HUES6 (cell line): Measurements from ENCODE around the gene ST7.

Experiments used
- H3K27ac ChIP-seq: 2 replicates; pipeline ENCODE4 v1.7.0; 2013; ENCODE audit warnings: low read depth, mild to moderate bottlenecking, low read length, inconsistent platforms
- H3K27me3 ChIP-seq: 2 replicates; pipeline ENCODE4 v1.6.1; 2013; ENCODE audit warnings: low read length; ENCODE audit not compliant: control insufficient read depth, insufficient read depth
- H3K36me3 ChIP-seq: 2 replicates; pipeline ENCODE4 v1.6.1; 2013; ENCODE audit warnings: low read length; ENCODE audit not compliant: control insufficient read depth, insufficient read depth
- H3K4me1 ChIP-seq: 2 replicates; pipeline ENCODE4 v1.6.1; 2013; ENCODE audit warnings: low read length; ENCODE audit not compliant: control insufficient read depth, insufficient read depth
- H3K4me3 ChIP-seq: 2 replicates; pipeline ENCODE4 v1.5.1; 2013; ENCODE audit warnings: low read depth, low read length
- H3K9ac ChIP-seq: one replicate; pipeline ENCODE4 v1.6.1; 2013; ENCODE audit warnings: mild to moderate bottlenecking, low read length
- H3K9me3 ChIP-seq: 2 replicates; pipeline ENCODE4 v1.6.1; 2013; ENCODE audit warnings: low read depth, low read length; ENCODE audit not compliant: control insufficient read depth, insufficient read depth

ST7 gene

DNA sequence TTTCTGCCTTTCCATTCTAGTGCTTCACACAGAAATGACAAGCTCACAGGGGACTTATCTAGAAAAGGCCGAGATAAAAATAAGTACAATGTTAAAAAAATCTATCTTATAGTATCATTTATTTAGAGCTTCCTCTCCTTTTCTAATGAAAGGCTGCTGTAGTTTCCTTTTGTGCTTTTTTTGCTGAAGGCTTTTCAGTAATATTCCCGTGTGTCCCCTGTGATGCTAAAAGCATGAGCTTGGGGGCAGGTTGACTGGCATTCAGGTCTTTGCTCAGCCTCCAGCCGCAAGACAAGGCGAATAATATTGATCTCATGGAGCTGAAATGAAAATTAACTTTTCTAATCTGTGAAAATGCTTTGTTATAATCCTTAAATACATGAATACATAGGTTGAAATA is 143.0 kb downstream of the ST7 start:
- H3K27ac ChIP-seq = no peak overlapping the region
- H3K27me3 ChIP-seq = no peaks in the 10 kb centered on the region
- H3K9me3 ChIP-seq = no peaks in the 10 kb centered on the region
- H3K36me3 ChIP-seq = no peaks in the 10 kb centered on the region
- H3K9ac ChIP-seq = no peak overlapping the region
- H3K4me3 ChIP-seq = no peak overlapping the region
- no peaks in the 10 kb centered on the region for H3K4me1 ChIP-seq

DNA sequence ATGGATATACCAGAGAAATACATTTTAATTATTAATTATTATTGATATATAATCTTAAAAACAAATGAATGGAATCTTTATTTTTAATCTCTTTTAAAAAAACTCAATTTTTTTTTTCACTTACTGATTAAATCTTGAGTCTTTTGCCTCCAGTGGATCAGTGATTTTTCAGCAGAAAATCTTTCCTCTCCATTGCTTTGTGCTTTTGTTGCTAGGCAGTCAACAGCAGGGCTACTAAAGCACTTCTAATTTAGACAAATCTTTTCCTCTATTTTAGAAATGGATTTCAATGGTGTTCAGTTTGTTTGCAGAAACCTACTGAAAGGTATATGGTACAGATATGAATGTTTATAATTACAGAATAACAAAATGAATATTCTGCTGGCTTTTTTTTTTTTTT is 143.6 kb downstream of the ST7 start:
- H3K9ac ChIP-seq = no peak overlapping the region
- H3K9me3 ChIP-seq = no peaks in the 10 kb centered on the region
- H3K4me1 ChIP-seq = no peaks in the 10 kb centered on the region
- H3K27ac ChIP-seq = no peak overlapping the region
- no peaks in the 10 kb centered on the region for H3K27me3 ChIP-seq
- no peak overlapping the region for H3K4me3 ChIP-seq
- H3K36me3 ChIP-seq = no peaks in the 10 kb centered on the region

DNA sequence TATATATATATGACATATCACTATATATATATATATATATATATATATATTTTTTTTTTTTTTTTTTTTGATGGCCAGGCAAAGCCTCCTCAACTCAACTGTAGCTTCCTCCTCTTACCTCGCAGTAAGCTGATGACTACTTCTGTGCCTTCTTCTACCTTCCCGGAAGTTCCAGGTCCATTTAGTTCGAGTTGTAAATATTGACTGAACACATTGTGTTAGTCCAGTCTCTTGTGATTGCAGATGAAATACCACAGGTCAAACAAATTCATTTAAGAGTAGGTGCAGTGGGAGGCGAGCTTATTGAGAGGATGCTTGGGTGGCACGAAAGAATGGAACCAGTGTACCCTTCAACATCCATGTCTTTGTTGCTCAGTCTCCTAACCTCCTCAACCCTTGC is 144.6 kb downstream of the ST7 start:
- no peak overlapping the region for H3K9ac ChIP-seq
- no peaks in the 10 kb centered on the region for H3K9me3 ChIP-seq
- no peak overlapping the region for H3K4me3 ChIP-seq
- H3K27ac ChIP-seq = no peak overlapping the region
- H3K4me1 ChIP-seq = no peaks in the 10 kb centered on the region
- H3K36me3 ChIP-seq = no peaks in the 10 kb centered on the region
- H3K27me3 ChIP-seq = no peaks in the 10 kb centered on the region

DNA sequence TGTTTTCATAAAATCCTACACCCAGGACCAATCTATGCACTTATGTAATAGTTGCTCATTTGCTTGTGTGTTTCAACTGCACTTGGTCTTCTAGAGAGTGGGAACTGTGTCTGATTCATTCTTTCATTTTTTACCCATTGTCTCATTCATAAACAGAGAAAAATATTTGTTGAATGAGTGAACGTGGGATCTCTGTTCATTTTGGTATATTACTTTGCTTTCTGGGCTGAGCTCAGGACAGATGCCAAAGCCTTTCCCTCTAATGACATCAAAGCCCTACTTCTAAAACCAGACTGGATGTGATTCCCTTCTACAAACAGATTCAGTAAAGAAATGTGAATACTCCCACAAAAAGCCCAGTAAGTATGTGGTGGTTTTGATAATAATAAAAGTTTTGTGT is 145.2 kb downstream of the ST7 start:
- H3K9ac ChIP-seq = no peak overlapping the region

DNA sequence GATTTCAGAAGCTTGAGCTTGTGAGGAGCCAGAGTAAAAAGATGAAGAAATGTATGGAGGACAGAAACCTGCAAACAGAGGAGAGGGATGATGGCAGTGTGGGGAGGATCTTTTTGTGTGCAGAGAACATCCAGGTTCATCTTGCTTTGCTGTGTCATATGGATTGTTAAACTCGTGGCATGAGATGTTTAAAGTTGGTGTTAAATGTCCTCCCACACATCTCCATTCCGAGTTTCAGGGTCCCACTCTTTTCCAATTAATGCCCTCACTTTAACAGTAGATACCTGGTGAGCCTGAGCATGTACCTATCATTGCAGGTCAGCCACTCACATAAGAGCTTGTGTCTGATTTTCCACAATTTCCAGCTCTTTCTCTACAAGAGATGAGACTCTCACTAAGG is 147.7 kb downstream of the ST7 start:
- Histone ChIP-seq H3K9me3 (no peaks in the 10 kb centered on the region), H3K27ac (no peak overlapping the region), H3K27me3 (no peaks in the 10 kb centered on the region), H3K9ac (no peak overlapping the region), H3K4me1 (no peaks in the 10 kb centered on the region), H3K4me3 (no peak overlapping the region), H3K36me3 (no peaks in the 10 kb centered on the region)

More for the DNA sequence above, 145.2 kb downstream of the ST7 start:
- Histone ChIP-seq H3K27me3 (no peaks in the 10 kb centered on the region), H3K4me1 (no peaks in the 10 kb centered on the region), H3K27ac (no peak overlapping the region), H3K36me3 (no peaks in the 10 kb centered on the region), H3K9me3 (no peaks in the 10 kb centered on the region), H3K4me3 (no peak overlapping the region)

DNA sequence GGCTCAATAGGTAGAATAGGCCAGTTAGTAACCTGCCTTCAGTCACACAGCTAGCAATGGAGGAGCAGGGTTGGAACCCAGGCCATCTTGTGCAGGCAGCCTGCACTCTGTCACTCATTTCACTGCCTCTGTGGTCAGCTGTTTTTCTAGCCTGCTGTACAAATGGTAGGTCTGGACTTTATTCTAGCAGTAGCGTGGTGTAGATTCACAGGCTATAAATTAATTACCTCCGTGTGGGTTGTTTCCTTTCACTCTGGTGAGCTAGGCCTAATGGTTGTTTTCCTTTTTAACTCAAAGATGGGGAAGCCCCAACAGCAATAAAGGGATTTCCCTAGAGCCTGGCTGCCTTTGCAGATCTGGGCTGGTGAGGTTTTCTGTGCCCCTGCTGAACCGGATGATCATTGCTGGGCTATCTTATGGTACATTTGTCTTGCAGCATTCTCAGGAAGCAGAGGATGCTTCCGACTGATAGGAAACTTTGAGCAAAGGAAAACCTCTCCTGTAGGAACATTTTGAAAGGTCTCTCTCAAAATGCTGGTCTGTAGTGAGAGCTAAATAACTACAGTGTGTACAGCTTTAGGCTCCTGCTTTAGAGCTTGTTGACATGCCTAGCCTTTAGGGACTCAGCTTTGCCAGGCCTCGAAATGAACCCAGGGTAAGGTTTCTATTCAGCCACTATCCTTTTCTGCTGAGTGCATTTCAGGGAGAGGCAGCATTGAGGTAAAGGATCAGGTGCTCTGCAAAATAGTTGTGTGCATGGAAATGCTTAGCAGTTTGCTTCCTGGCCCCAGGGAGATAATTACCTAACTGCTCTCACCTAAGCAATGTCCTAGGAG is 157.4 kb downstream of the ST7 start:
- no peaks in the 10 kb centered on the region for H3K36me3 ChIP-seq
- no peaks in the 10 kb centered on the region for H3K27me3 ChIP-seq
- H3K9me3 ChIP-seq = no peaks in the 10 kb centered on the region
- H3K4me1 ChIP-seq = peaks cover 8% of the 10 kb centered on the region; the same call in 1 of the 2 replicates
- H3K4me3 ChIP-seq = no peak overlapping the region
- no peak overlapping the region for H3K9ac ChIP-seq
- H3K27ac ChIP-seq = no peak overlapping the region

DNA sequence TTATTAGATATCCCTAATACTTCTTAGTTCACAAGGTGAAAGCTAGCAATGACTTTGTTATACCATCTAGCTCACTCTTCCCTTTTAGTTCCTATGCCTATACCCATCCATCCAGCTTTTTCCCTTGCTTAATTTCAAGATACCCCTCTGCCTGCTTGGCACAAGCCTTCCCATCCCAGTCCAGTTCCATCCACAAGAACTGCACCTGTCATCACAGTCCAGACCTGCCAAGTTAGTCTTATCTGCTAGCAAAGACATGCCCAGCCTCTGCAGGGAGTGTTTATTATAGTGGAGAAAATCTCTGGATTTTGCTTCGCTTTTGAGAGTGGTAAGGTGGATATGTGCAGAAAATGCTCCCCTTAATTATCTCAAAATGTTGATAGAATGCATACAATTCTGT is 158.2 kb downstream of the ST7 start:
- Histone ChIP-seq H3K36me3 (no peaks in the 10 kb centered on the region), H3K27me3 (no peaks in the 10 kb centered on the region), H3K9ac (no peak overlapping the region), H3K4me1 (peaks cover 8% of the 10 kb centered on the region; the same call in 1 of the 2 replicates), H3K4me3 (no peak overlapping the region), H3K27ac (no peak overlapping the region), H3K9me3 (no peaks in the 10 kb centered on the region)

DNA sequence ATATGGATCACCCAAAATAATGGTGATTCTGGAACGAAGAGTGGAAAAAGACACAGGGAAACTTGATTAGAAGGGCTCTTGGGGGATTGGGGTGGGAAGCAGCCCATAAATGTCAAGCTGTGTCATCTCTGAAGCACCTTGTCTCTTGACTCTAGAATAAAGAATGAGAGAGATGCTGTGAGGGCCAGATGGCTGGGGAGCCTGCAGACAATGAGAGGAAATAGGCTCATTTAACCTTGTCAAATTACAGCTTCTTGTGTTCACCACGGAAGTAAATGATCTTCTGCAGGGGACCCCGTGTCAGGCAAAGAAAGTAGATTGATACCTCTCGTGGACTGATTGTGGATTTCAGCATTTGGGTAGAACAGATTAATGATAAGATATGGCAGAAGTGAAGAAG is 159.3 kb downstream of the ST7 start:
- no peak overlapping the region for H3K4me3 ChIP-seq
- H3K9ac ChIP-seq = no peak overlapping the region
- no peaks in the 10 kb centered on the region for H3K9me3 ChIP-seq
- H3K4me1 ChIP-seq = peaks cover 8% of the 10 kb centered on the region; the same call in 1 of the 2 replicates
- H3K27me3 ChIP-seq = no peaks in the 10 kb centered on the region
- H3K27ac ChIP-seq = no peak overlapping the region
- H3K36me3 ChIP-seq = no peaks in the 10 kb centered on the region

DNA sequence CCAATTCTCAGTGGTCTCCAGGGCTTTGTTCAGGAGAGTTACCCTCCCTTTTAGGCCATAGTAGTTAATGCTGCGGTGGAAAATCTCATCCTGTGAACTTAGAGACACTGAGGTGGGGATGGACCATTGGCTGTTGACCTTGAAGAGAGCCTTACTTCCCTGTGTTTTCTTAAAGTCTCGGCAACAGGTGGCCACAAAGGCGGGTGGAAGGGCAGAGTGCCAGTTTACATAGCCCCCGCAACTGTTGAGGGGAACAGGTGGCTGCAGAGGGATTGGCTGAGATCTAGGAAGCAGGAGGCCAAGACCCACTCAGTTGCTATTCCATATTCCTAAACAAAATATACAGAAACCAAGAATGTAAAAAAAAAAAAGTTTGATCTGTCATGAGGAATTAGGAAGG is 160.6 kb downstream of the ST7 start:
- H3K9ac ChIP-seq = no peak overlapping the region
- peaks cover 13% of the 10 kb centered on the region for H3K4me1 ChIP-seq
- no peaks in the 10 kb centered on the region for H3K36me3 ChIP-seq
- no peak overlapping the region for H3K4me3 ChIP-seq
- H3K9me3 ChIP-seq = no peaks in the 10 kb centered on the region
- H3K27me3 ChIP-seq = no peaks in the 10 kb centered on the region
- no peak overlapping the region for H3K27ac ChIP-seq

DNA sequence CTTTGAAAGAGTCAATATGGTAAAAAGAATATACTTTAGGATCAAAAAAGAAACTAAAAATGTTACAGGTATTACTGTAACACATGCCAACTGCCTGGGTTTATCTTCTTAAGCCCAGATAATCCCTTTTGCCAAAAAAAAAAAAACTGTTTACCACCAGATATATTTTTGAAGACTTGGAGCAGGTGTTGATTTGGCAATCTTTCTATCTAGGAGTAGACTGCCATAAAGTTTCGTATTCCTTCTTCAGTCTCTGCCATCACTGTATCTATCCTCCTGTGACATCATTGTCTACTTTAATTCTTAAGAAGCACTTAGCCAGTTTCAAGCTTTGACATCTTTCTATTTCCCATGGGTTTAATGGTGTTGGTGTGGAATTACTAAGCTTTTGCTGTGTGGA is 161.0 kb downstream of the ST7 start:
- Histone ChIP-seq H3K27ac (no peak overlapping the region), H3K27me3 (no peaks in the 10 kb centered on the region), H3K9me3 (no peaks in the 10 kb centered on the region), H3K9ac (no peak overlapping the region), H3K4me1 (peaks cover 13% of the 10 kb centered on the region), H3K36me3 (no peaks in the 10 kb centered on the region), H3K4me3 (no peak overlapping the region)

DNA sequence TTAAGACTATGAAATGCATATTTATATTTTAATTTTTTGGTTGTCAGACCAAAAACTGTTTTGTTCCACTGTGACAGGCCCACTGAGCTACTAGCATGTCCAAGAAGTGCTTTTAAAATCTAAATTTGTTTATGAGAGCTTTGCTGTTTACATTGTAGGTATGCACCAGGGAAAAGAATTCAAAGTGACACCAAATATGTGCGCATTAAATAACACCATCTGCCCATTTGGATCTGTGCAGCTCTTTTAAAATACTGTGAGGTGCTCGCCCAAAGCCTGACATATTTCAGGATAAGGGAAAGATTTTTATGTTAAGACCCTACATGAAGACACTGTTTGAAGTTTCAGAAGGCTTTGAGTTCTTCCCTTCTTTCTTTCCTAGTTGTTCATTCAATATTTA is 162.9 kb downstream of the ST7 start:
- no peaks in the 10 kb centered on the region for H3K9me3 ChIP-seq
- H3K36me3 ChIP-seq = no peaks in the 10 kb centered on the region
- peaks cover 5% of the 10 kb centered on the region for H3K4me1 ChIP-seq
- H3K9ac ChIP-seq = no peak overlapping the region
- H3K27ac ChIP-seq = no peak overlapping the region
- H3K4me3 ChIP-seq = no peak overlapping the region
- H3K27me3 ChIP-seq = no peaks in the 10 kb centered on the region
